Hypothalamus (tissue), 51 donors: ENCODE results near the gene GREB1L.

Experiments used
- DNase-seq, 51 donors: peaks; one replicate each; lab custom pipeline; 2025; lab: John Stamatoyannopoulos, UW

Gene GREB1L

DNA sequence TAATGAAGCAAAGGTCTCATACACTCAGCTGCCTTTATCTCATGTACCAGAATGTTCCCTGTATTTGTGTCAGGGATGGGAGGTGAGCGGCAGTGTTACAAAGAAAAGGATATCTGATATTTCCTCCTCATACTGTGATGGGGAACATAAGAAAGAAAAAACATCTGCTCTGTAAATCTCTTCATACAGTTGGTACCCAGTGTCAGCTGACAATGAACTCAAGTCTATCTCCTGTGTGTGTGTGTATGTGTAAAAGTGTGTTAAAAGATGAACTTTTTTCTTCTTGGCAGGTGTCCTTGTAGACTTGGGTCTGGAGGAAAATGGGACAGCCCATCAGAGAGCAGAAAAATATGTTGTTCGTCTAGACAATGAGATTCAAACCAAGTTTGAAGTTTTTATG lies 230.7 kb downstream of the GREB1L start:
- DNase-seq = no peak

- no peak for DNase-seq
These were observed 232.6 kb downstream of the GREB1L start for GRCh38 chr18:21474621-21475020.

DNA sequence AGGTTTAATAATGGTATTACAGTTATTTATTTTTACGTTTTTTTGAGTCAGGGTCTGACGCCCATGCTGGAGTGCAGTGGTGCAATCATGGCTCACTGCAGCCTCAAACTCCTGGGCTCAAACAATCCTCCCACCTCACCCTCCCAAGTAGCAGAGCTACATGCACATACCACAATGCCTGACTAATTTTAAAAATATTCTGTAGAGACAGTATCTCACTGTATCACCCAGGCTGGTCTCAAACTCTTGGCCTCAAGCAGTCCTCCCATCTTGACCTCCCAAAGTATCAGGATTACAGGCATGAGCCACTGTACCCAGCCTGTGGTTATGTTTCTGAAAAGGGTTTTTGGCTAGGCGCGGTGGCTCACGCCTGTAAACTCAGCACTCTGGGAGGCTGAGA lies 237.7 kb downstream of the GREB1L start:
- DNase-seq = no peak

DNA sequence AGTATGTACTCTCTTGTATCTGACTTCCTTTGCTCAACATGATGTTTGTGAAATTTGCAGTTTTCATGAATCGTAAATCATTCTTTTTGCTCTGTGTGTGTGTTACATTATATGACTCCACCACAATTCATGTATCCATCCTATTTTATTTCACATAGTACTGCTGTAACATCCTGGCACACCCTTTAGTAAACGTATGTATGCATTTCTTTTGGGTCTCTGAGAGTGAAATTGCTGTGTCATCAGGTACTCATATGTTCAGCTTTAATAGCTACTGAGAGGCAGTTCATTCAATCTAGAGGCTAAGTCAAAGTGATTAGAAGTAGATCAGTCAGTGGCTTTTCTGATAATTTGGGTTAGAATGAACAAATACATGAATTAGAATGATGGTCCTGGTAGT lies 239.7 kb downstream of the GREB1L start:
- DNase-seq = no peak

DNA sequence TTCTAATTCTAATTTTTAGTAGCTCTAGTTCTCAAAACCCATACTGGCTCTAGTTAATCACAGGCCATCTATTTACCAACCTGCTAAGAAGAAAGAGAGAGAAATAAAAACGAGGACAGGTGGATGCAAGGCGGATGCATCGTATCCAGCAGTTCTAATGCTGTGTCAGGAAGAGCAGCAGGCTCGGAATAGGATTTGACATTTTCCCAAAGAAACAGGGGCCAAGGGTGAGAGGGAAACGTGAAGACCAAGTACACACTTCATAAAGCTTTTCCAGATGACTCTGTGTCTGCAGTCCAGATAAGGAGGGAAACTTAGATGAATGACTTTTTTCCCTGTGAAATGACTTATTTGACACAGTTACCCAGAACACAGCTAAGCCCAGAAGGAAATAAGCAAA lies 241.0 kb downstream of the GREB1L start:
- no peak for DNase-seq

DNA sequence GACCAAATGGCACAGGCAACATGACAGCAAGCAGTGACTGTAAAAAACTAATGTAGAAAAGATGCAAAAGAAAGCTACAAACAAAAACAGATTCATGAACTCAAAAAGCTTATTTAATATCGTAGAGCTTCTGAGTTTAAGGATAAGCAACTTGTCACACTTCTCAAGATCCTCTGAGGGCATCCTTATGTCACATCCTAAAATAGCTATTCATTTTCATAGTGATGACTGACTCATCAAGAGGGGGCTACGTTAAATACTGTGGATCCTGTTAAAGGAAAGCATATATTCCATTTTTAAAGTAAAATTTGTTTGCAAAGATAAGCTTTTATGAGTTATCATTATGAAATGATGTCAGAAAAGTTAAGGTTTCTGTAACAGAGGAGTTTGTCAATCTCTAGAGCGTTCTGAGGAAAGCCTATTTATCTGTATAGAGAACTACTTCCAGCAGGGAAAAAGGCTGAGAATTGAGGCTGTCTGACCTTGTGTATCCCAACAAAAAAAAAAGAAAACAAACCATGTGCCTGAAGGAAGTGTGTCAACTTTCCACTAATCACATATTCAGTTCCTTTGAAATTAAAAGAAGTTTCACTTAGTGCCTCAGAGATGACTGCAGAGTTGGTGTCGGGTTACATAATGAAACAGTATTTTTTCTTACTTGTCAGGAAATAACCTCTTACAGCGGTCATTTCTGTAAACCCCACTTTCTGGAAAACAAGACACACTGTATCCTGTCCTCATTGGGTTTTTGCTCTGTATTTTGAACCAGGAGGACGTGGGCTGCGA lies 243.0 kb downstream of the GREB1L start:
- no peak for DNase-seq

DNA sequence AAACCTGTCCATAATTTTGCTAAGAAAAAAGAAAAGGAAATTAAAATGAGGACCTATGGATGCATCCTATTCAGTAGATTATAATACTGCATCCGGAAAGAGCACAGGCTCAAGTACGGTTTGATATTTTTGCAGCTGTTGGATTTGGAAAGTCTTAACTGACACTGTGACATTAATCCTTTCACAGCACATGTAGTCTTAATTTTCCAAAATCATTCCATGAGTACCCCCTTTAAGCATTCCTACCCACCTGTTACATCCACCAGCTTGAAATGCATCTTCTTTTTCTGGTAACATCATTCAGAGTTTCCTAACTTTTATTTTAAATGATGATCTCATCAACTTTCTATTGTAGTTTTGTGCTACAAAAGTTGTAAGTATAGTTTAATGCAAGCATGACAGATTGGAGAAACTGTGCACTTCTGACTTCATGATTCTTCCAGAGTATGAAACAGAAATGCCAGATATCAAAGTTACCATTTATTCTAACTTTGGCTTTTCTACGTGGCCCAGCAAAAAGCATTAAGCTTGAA lies 244.9 kb downstream of the GREB1L start:
- no peak for DNase-seq

DNA sequence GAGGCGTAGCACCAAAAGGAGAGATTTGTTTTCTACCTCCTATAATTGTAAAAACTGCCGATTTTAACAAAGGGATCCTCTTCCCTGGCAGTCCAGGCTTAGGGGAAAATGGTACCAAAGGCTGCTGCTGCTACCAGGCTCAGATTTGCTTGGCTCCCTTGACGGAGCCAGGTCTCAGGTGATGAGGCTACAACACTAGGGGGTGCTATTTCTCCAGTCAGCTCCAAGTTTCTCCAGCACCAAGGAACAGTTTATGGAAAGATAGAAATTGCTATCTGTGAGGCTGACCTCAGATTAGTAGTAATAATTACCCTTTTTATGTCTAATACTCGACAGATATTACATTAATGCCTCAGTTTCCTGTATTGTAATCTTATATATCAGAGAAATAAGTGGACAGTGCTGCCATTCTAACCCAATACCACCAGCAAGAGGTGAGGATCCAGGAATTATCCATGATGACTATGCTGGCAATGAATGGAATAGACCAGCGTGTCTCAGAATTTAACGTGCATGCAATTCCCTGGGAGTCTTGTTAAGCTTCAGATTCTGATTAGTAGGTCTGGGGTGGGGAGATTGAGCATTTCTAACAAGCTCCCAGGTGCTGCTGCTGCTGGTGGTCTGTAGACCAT lies 247.2 kb downstream of the GREB1L start:
- peak in 15 of 51 donors; percentile 0 to 35 (median 15) for DNase-seq

GRCh38 chr18:21489919-21490495 lies 248.0 kb downstream of the GREB1L start:
- no peak for DNase-seq

DNA sequence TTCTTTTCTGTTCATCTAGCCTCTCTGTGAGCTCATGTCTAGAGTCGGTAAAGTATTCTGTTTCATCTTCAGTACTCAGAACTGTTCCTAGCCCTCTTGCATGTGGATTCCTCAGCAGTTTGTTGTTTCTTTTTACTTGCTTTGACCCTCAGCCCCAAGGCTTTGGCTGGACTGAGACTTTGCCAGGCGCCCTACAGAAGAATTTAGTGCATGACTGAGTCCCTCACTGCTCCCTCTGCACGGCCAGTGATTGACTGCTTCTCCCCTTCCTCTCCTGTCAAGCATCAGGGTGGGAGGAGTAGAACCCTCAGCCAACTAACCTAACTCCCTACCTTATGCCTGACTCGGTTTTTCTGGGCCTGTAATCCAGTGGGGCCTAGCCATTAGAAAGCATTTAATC lies 248.7 kb downstream of the GREB1L start:
- no peak for DNase-seq

DNA sequence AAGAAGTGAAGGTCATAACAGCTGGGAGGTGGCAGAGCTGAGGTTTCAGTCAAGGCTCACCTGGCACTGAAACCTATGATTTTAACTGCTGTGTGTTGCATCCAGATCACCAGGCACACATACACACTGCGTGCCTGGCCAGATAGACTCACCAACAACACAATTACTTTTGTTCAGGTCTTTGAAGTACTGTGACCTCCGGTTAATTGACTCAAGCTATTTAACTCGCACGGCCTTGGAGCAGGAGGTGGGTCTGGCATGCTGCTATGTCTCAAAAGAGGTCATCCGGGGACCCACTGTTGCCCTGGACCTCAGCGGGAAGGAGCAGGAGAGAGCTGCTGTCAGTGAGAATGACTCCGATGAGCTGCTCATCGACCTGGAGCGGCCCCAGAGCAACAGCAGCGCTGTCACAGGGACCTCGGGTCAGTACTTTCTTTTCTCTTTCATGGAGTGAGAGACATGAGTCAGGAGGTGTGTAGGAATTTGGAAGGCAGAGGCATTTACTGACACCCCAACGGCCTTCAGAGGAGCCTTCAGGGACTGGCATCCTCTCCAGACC lies 254.3 kb downstream of the GREB1L start:
- DNase-seq = no peak

GRCh38 chr18:21499997-21500396 lies 258.0 kb downstream of the GREB1L start:
- no peak for DNase-seq

GRCh38 chr18:21502661-21503060 lies 260.6 kb downstream of the GREB1L start:
- DNase-seq = no peak

DNA sequence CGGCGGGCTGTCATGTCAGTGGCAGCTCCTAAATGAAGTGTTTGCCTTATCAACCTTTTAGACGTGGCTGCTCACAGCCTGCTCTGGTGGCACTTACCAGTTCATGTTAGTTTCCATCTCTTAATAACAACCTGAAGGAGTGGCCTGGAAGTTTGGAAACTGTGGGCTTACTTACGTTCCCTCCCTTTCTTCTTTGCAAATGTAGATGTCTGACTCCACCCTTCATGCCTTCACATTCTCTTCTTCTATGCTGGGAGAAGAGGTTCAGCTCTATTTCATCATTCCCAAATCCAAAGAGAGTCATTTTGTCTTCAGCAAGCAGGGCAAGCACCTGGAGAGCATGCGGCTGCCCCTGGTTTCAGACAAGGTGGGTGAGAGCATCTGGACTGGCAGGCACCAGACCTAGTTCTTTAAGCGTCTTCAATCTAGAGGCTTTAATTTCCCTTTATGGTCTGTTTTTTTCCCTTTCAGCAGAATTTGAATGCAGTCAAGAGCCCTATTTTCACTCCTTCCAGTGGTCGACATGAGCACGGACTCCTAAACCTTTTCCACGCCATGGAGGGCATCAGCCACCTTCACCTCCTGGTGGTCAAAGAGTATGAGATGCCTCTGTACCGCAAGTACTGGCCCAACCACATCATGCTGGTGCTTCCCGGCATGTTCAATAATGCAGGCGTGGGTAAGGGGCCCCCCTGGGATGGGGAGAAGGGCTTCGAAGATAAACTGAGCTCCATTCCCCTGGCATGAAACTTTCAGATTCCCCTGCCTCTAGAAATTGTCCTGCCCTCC lies 266.1 kb downstream of the GREB1L start:
- DNase-seq = no peak

GRCh38 chr18:21509062-21509461 lies 267.0 kb downstream of the GREB1L start:
- no peak for DNase-seq

DNA sequence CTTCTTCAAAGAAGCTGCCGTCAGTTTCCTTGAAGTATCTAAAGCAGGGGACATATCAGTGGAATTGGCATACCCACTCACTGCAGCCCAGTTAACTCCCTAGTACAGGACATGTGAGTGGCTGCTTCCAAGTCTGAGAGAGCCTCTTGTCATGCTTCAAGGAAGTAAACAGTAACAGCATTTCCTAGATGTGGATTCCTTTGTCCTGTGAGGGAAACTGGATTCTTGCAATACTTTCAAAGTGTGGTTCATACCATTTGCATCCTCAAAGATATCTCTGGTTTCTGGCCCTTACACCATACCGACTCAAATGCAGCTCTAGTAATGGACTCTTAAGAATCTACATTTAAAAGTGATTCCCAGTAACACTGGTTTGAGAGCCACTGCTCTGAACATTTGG lies 271.3 kb downstream of the GREB1L start:
- DNase-seq = no peak

DNA sequence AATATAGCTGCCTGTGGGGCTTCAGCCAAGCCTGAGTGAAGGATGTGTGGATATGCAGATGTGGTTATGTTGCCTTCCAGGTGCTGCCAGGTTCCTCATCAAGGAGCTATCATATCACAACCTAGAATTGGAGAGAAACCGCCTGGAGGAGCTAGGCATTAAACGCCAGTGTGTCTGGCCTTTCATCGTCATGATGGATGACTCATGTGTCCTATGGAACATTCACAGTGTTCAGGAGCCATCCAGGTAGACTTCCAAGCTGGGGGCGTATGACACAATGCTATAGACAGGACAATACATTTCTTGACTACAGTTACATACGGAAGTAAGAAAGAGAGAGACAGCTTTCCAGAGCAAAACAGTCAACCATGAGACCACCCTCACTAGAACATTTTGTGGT lies 271.7 kb downstream of the GREB1L start:
- no peak for DNase-seq

DNA sequence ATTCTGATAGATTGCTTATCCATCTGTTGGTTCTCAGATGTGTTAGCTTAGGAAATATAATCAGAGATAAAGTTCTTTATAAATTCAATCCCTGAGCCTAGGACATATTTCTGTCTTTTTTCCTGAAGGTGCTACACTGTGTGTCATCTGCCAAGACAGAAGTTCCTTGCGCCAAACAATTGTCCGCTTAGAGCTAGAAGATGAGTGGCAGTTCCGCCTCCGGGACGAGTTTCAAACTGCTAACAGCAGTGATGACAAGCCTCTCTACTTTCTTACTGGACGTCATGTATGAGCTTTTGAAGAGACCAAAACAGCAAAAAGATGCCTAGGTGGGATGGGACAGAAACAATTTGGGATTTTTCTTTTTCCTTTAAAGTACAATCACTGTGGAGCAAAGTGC lies 280.5 kb downstream of the GREB1L start:
- no peak for DNase-seq

DNA sequence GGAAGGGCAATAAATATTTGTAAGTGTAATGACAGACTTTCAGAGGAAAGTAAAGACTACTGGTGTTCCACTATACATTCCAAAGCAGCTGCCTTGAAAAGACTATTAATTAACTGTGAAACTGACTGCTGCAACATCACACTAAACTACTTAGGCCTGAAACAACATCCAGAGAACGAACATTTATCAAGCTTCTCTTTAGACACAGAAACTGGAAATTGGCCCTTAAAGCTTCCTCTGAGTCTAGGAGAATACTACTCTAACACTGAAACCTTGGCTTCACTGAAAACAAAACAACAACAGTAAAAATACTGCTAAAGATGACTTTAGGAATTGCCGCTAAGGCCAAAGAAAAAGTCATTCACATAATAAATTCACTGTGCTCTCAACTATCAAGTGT lies 283.9 kb downstream of the GREB1L start:
- DNase-seq = no peak

DNA sequence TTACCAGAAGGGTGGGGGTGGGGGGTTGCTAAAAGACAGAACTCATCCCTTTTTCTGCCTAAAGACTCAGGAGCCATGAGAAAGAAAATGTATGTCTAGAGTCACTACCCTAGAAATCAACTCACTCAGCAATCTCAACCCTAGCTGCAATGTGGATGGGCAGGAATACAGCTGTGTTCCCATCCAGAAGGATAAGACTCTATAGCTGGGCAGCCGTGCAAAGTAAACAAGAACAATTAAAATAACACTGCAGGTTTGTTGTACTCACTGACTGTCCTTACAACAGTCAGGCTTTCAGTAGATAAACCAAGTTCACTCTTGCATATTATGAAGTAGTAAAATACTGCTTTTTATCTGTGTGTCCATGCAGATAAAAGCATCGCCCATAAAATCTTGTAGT lies 284.4 kb downstream of the GREB1L start:
- no peak for DNase-seq

DNA sequence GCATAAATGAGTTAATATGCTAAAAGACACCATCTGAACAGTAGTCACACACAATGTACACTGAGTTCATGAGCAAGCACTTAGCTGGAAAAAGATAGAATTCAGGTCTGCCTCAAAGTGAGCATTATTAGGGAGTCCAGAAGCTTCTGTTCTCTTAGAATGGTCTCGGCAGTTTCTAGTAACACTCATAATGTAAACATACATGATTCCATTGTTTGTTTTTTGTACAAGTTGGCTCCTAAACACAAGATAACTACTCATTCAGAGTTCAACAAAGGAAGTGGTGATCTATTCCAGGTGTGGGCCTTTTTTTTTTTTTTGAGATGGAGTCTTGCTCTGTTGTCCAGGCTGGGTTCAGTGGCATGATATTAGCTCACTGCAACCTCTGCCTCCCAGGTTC lies 292.3 kb downstream of the GREB1L start:
- no peak for DNase-seq
